ENCODE data around the gene TYR.
"Not testable (repeated sequence)": the region's sequence is repeated elsewhere in the genome, so short reads cannot be mapped to it uniquely, and the experiment has no call there.

The TYR gene

GRCh38 chr11:89321401-89321800 lies 143.7 kb downstream of the TYR start:
- no peaks in the 10 kb centered on the region for H3K27me3 ChIP-seq (ENCODE audit: control insufficient read depth, insufficient read depth, low read length)

GRCh38 chr11:89327885-89328284 lies 150.2 kb downstream of the TYR start:
- H3K27me3 ChIP-seq (ENCODE audit: control insufficient read depth, insufficient read depth, low read length), result no peaks in the 10 kb centered on the region
- no peak overlapping the region for H3K9ac ChIP-seq (ENCODE audit: low read depth, low read length)
- H3K36me3 ChIP-seq (ENCODE audit: control insufficient read depth, insufficient read depth, low read length), result no peaks in the 10 kb centered on the region
- H3K4me3 ChIP-seq (ENCODE audit: low read depth, low read length), result no peak overlapping the region
- peaks cover 6% of the 10 kb centered on the region for H3K4me1 ChIP-seq (ENCODE audit: control insufficient read depth, insufficient read depth, low read length)
- H3K9me3 ChIP-seq (ENCODE audit: control insufficient read depth, insufficient read depth, low read length), result no peaks in the 10 kb centered on the region

More at GRCh38 chr11:89321401-89321800, 143.7 kb downstream of the TYR start:
- Histone ChIP-seq H3K36me3 (ENCODE audit: control insufficient read depth, insufficient read depth, low read length) (no peaks in the 10 kb centered on the region), H3K4me1 (ENCODE audit: control insufficient read depth, insufficient read depth, low read length) (no peaks in the 10 kb centered on the region), H3K4me3 (ENCODE audit: low read depth, low read length) (no peak overlapping the region), H3K9ac (ENCODE audit: low read depth, low read length) (no peak overlapping the region), H3K9me3 (ENCODE audit: control insufficient read depth, insufficient read depth, low read length) (no peaks in the 10 kb centered on the region)

GRCh38 chr11:89331940-89332339 lies 154.3 kb downstream of the TYR start:
- not testable (repeated sequence) for H3K36me3 ChIP-seq (ENCODE audit: control insufficient read depth, insufficient read depth, low read length); H3K27me3 ChIP-seq (ENCODE audit: control insufficient read depth, insufficient read depth, low read length); H3K4me1 ChIP-seq (ENCODE audit: control insufficient read depth, insufficient read depth, low read length); H3K4me3 ChIP-seq (ENCODE audit: low read depth, low read length); H3K9ac ChIP-seq (ENCODE audit: low read depth, low read length); H3K9me3 ChIP-seq (ENCODE audit: control insufficient read depth, insufficient read depth, low read length)

GRCh38 chr11:89333704-89334103 lies 156.0 kb downstream of the TYR start:
- H3K4me1 ChIP-seq (ENCODE audit: control insufficient read depth, insufficient read depth, low read length); H3K9ac ChIP-seq (ENCODE audit: low read depth, low read length); H3K9me3 ChIP-seq (ENCODE audit: control insufficient read depth, insufficient read depth, low read length); H3K27me3 ChIP-seq (ENCODE audit: control insufficient read depth, insufficient read depth, low read length); H3K36me3 ChIP-seq (ENCODE audit: control insufficient read depth, insufficient read depth, low read length); H3K4me3 ChIP-seq (ENCODE audit: low read depth, low read length): not testable (repeated sequence)

GRCh38 chr11:89337100-89337650 lies 159.5 kb downstream of the TYR start:
- not testable (repeated sequence) for H3K9me3 ChIP-seq (ENCODE audit: control insufficient read depth, insufficient read depth, low read length); H3K9ac ChIP-seq (ENCODE audit: low read depth, low read length); H3K27me3 ChIP-seq (ENCODE audit: control insufficient read depth, insufficient read depth, low read length); H3K4me3 ChIP-seq (ENCODE audit: low read depth, low read length); H3K36me3 ChIP-seq (ENCODE audit: control insufficient read depth, insufficient read depth, low read length); H3K4me1 ChIP-seq (ENCODE audit: control insufficient read depth, insufficient read depth, low read length)

- not testable (repeated sequence) for H3K4me1 ChIP-seq (ENCODE audit: control insufficient read depth, insufficient read depth, low read length); H3K36me3 ChIP-seq (ENCODE audit: control insufficient read depth, insufficient read depth, low read length); H3K27me3 ChIP-seq (ENCODE audit: control insufficient read depth, insufficient read depth, low read length); H3K9ac ChIP-seq (ENCODE audit: low read depth, low read length); H3K4me3 ChIP-seq (ENCODE audit: low read depth, low read length); H3K9me3 ChIP-seq (ENCODE audit: control insufficient read depth, insufficient read depth, low read length)
Measured at GRCh38 chr11:89338073-89338472, 160.4 kb downstream of the TYR start.

- not testable (repeated sequence) for H3K4me1 ChIP-seq (ENCODE audit: control insufficient read depth, insufficient read depth, low read length); H3K9ac ChIP-seq (ENCODE audit: low read depth, low read length); H3K4me3 ChIP-seq (ENCODE audit: low read depth, low read length); H3K9me3 ChIP-seq (ENCODE audit: control insufficient read depth, insufficient read depth, low read length); H3K27me3 ChIP-seq (ENCODE audit: control insufficient read depth, insufficient read depth, low read length); H3K36me3 ChIP-seq (ENCODE audit: control insufficient read depth, insufficient read depth, low read length)
Measured at GRCh38 chr11:89340450-89340849, 162.8 kb downstream of the TYR start.

- H3K9me3 ChIP-seq (ENCODE audit: control insufficient read depth, insufficient read depth, low read length); H3K4me1 ChIP-seq (ENCODE audit: control insufficient read depth, insufficient read depth, low read length); H3K36me3 ChIP-seq (ENCODE audit: control insufficient read depth, insufficient read depth, low read length); H3K27me3 ChIP-seq (ENCODE audit: control insufficient read depth, insufficient read depth, low read length); H3K9ac ChIP-seq (ENCODE audit: low read depth, low read length); H3K4me3 ChIP-seq (ENCODE audit: low read depth, low read length): not testable (repeated sequence)
Measured at GRCh38 chr11:89342880-89343572, 165.4 kb downstream of the TYR start.

All from iPS-15b (cell line).